Endothelial cell of umbilical vein (primary cell): Measurements from ENCODE around the gene EPB41L4B. TPM values are rescaled to one million over a fixed set of nuclear protein-coding genes. Genes with fewer than 3 reads are reported as not detected.
A peak's percentile ranks its signal among the peaks of the same experiment; 100 is the strongest.
"Not testable (repeated sequence)": the region's sequence is repeated elsewhere in the genome, so short reads cannot be mapped to it uniquely, and the experiment has no call there.

Experiments
- BruUV-seq: library from RNA; stranded (reverse); fragments of 400-500 nt; replicated peaks from 2 replicates; lab custom pipeline; 2021; lab: Mats Ljungman, UMichigan
- CTCF ChIA-PET: fragments of 300-600, 350-600 bp; sonication (Branson Sonifier 250); formaldehyde crosslinking; loops from one replicate; lab custom pipeline; 2021; ENCODE audit warnings: antibody characterized with exemption, inconsistent platforms; lab: Charles Lee
- POLR2A ChIA-PET: fragments of 300-600, 350-600 bp; sonication (Branson Sonifier 250); formaldehyde crosslinking; loops from one replicate; lab custom pipeline; 2021; ENCODE audit warnings: antibody characterized with exemption, inconsistent platforms; lab: Charles Lee
- DNase-seq: peaks from one replicate; pipeline ENCODE4 v3.0.0-alpha.2; 2011; ENCODE audit warnings: low read depth, low spot score
- FAIRE-seq: peaks from 2 replicates; lab custom pipeline; 2011; peaks lifted over from hg19 to GRCh38; lab: Jason Lieb, UNC
- H2AFZ ChIP-seq: 2 replicates; pipeline ENCODE4 v1.6.0; 2012; ENCODE audit warnings: low read depth, low read length, control low read depth, inconsistent platforms
- H3K27ac ChIP-seq: 2 replicates; pipeline ENCODE4 v1.5.1; 2011; ENCODE audit warnings: low read depth, mild to moderate bottlenecking, control low read depth, low read length, moderate library complexity; ENCODE audit not compliant: insufficient read depth
- H3K27me3 ChIP-seq, 2 experiments: 2 replicates each; pipeline versions ENCODE4 v1.6.0 to v1.6.1; 2011; ENCODE audit warnings: low read length in 2 of 2, mixed read lengths in 1 of 2; ENCODE audit not compliant: control insufficient read depth in 2 of 2, insufficient read depth in 2 of 2
- H3K36me3 ChIP-seq, 2 experiments: 2 replicates in 1 of 2; 3 replicates in 1 of 2; pipeline ENCODE4 v1.5.1; 2011; ENCODE audit warnings: low read length in 2 of 2, mild to moderate bottlenecking in 1 of 2, moderate library complexity in 1 of 2; ENCODE audit not compliant: control insufficient read depth in 2 of 2, insufficient read depth in 2 of 2; ENCODE audit errors: extremely low read depth in 1 of 2
- H3K4me1 ChIP-seq: 3 replicates; pipeline ENCODE4 v1.5.1; 2011; ENCODE audit warnings: mild to moderate bottlenecking, low read length; ENCODE audit not compliant: control insufficient read depth, insufficient read depth; ENCODE audit errors: extremely low read depth
- H3K4me2 ChIP-seq: 2 replicates; pipeline ENCODE4 v1.6.1; 2011; ENCODE audit warnings: low read length, control low read depth, mixed read lengths; ENCODE audit not compliant: insufficient read depth
- H3K4me3 ChIP-seq, 3 experiments: fragments of 200-600 bp in 1 of 3; sonication (generic), shearing (Covaris generic) in 1 of 3; replicated peaks in 1 of 3; 2 replicates each; pipeline ENCODE4 v1.5.1; 2011 to 2016; ENCODE audit warnings: control low read depth in 3 of 3, low read length in 3 of 3, mild to moderate bottlenecking in 2 of 3, inconsistent platforms in 1 of 3, low read depth in 1 of 3, moderate library complexity in 1 of 3; ENCODE audit not compliant: insufficient read depth in 1 of 3
- H3K79me2 ChIP-seq: 2 replicates; pipeline ENCODE4 v1.6.0; 2012; ENCODE audit warnings: low read length, inconsistent platforms; ENCODE audit not compliant: control insufficient read depth, insufficient read depth
- H3K9ac ChIP-seq: replicated peaks from 2 replicates; pipeline ENCODE3; 2011; ENCODE audit warnings: low read length, control low read depth; ENCODE audit not compliant: insufficient read depth; ENCODE audit errors: extremely low read depth
- H3K9me1 ChIP-seq: replicated peaks from 3 replicates; pipeline ENCODE4 v1.6.0; 2011; ENCODE audit warnings: mild to moderate bottlenecking, low read length; ENCODE audit not compliant: control insufficient read depth, insufficient read depth; ENCODE audit errors: extremely low read depth
- H3K9me3 ChIP-seq: replicated peaks from 2 replicates; pipeline ENCODE4 v1.5.1; 2012; ENCODE audit warnings: low read length, inconsistent platforms; ENCODE audit not compliant: control insufficient read depth, insufficient read depth
- H4K20me1 ChIP-seq: replicated peaks from 2 replicates; pipeline ENCODE3; 2011; ENCODE audit warnings: mild to moderate bottlenecking, low read length; ENCODE audit not compliant: control insufficient read depth, insufficient read depth; ENCODE audit errors: extremely low read depth
- CTCF ChIP-seq, 2 donors: IDR thresholded peaks; 1 replicate in 1 of 2; 2 replicates in 1 of 2; pipeline ENCODE4 v1.5.1; 2011; ENCODE audit warnings: low read length in 2 of 2, mild to moderate bottlenecking in 2 of 2, moderate library complexity in 2 of 2, control low read depth in 1 of 2, inconsistent platforms in 1 of 2, low read depth in 1 of 2; ENCODE audit not compliant: insufficient read depth in 1 of 2; ENCODE audit errors: extremely low read depth in 1 of 2
- GATA2 ChIP-seq: IDR thresholded peaks from 2 replicates; pipeline ENCODE4 v1.7.0; 2011; ENCODE audit warnings: low read depth, mild to moderate bottlenecking, moderate library complexity, mixed read lengths, low read length; ENCODE audit not compliant: insufficient read length, insufficient read depth
- JUN ChIP-seq: IDR thresholded peaks from 2 replicates; pipeline ENCODE4 v1.6.1; 2011; ENCODE audit warnings: borderline replicate concordance, low read depth; ENCODE audit not compliant: insufficient read length, insufficient read depth
- MAX ChIP-seq: IDR thresholded peaks from 2 replicates; pipeline ENCODE4 v1.6.1; 2011; ENCODE audit not compliant: insufficient read depth, insufficient read length
- dilution Hi-C: fragments of 300-500 bp; cut with MboI; formaldehyde crosslinking; loops from one replicate; pipeline ENCODE4 v1.15.0; 2019; ENCODE audit warnings: low sequenced_read_pairs; ENCODE audit not compliant: extremely low pct_ligation_motif_present
- intact Hi-C: fragments of 100-400 bp; cut with micrococcal nuclease; formaldehyde crosslinking; loops from one replicate; pipeline ENCODE4 v1.10.0; 2022
- polyA plus RNA-seq, 4 experiments: library from polyadenylated mRNA; depleted of rRNA in 3 of 4; stranded (reverse) in 3 of 4; unstranded in 1 of 4; fragments of >200 nt; gene quantifications; 2 replicates each; pipeline versions ENCODE4 v1.2.1 to v1.2.3, GENCODE V29; 2011 to 2012; ENCODE audit warnings: missing spikeins in 1 of 4
- total RNA-seq: library from RNA; stranded (reverse); gene quantifications from 2 replicates; pipeline ENCODE4 v1.2.3, GENCODE V29; 2021

EPB41L4B gene
- total and polyA plus RNA-seq, 2 donors (not counting 3 experiments of a cell fraction or from before 2014, with no cell fraction given): 0.10 to 0.15 TPM

GRCh38 chr9:109129470-109130197 lies 191.2 kb downstream of the EPB41L4B start:
- ChIA-PET CTCF (interaction anchor here (0.9 to 1.3 kb wide), 3 partner anchors 10 to 96 kb away, joined by 3 to 4 read pairs (median 3); partner anchors contain the start of gene TMEM245), POLR2A (no interaction called here)
- dilution Hi-C loops (no loop called here), intact Hi-C loops (no loop called here)
- Histone ChIP-seq H3K9me3 (no peaks in the 10 kb centered on the region), H3K4me3 (no peak overlapping the region), H3K27ac (no peak overlapping the region), H3K9ac (no peak overlapping the region), H4K20me1 (no peaks in the 10 kb centered on the region), H3K4me1 (peaks cover 9% of the 10 kb centered on the region), H2AFZ (no peak overlapping the region), H3K27me3 (no peaks in the 10 kb centered on the region), H3K9me1 (no peaks in the 10 kb centered on the region), H3K79me2 (no peaks in the 10 kb centered on the region), H3K4me2 (no peak overlapping the region), H3K36me3 (no peaks in the 10 kb centered on the region)
- no TSS peak for BruUV-seq
- FAIRE-seq (peak; percentile 43), DNase-seq (no peak)
- no peak for TF ChIP-seq GATA2
- TF ChIP-seq MAX: no peak
- TF ChIP-seq CTCF (IDR thresholded peaks at IDR 0.05; ENCODE audit: extremely low read depth in 1 of 2, insufficient read depth in 1 of 2, low read depth in 1 of 2, low read length in 2 of 2): no peak
- no peak for TF ChIP-seq JUN

GRCh38 chr9:109126671-109127070 lies 194.2 kb downstream of the EPB41L4B start:
- H2AFZ ChIP-seq, POLR2A ChIA-PET, H3K9ac ChIP-seq, H3K4me3 ChIP-seq, CTCF ChIA-PET, BruUV-seq, H3K4me2 ChIP-seq, H3K9me1 ChIP-seq, FAIRE-seq, H3K36me3 ChIP-seq, dilution Hi-C loops, H3K4me1 ChIP-seq, H3K27ac ChIP-seq, H4K20me1 ChIP-seq, H3K27me3 ChIP-seq, intact Hi-C loops, H3K9me3 ChIP-seq, DNase-seq, H3K79me2 ChIP-seq: not testable (repeated sequence)
